Measurements from ENCODE around the gene CNST.

The CNST gene

GRCh38 chr1:246651012-246651695 is 84.9 kb downstream of the CNST start:
- intact Hi-C loops (cut with DNase I): no loop called here
- DNase-seq: no peak

DNA sequence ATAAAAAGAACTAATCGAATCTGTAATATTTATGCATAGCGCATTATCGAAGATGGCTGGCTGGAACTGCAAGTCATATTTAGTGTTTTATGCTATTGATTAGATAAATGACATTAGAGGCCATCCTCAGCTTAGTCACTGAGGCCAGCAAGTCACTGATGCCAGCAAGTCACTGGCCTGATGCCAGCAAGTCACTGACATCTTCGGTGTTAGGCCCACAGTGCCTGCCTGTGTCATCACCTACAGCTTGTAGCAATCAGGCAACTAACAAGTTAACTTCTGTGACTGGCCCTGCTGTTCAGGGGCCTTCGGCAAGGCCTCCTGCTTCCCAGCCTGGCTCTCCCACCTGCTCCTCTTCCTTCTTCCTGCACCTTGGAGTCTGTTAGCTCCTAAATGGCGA is 92.3 kb downstream of the CNST start:
- intact Hi-C loops (cut with DNase I): no loop called here
- DNase-seq: no peak

GRCh38 chr1:246659594-246660140 is 93.4 kb downstream of the CNST start:
- DNase-seq: no peak
- intact Hi-C loops (cut with DNase I): no loop called here

GRCh38 chr1:246661451-246661850 is 95.2 kb downstream of the CNST start:
- intact Hi-C loops (cut with DNase I): no loop called here

GRCh38 chr1:246667773-246668172 is 101.5 kb downstream of the CNST start:
- no peak for DNase-seq
- intact Hi-C loops (cut with DNase I): no loop called here

More at GRCh38 chr1:246661451-246661850, 95.2 kb downstream of the CNST start:
- no peak for DNase-seq

- DNase-seq: no peak
- intact Hi-C loops (cut with DNase I): no loop called here
Observed at GRCh38 chr1:246669659-246670058, 103.4 kb downstream of the CNST start.

DNA sequence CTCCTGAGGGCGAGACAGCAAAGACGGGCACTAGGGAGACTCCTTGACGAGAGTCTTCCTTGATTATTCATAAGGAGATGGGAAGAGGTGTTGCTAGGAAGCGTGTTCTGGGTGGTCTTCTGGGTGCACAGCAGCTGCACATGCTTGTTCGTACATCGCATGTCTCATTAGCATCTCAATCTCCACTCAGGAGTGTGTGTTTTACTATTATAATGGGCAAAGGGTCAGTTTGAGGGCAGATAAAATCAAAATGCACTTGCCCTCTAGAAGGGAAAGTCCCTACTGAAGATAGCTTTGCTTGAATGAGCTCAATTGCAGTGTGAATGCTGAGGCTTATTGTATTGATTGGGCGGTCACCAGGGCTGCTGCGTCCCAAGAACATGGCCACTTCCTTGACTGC is 107.8 kb downstream of the CNST start:
- DNase-seq: no peak
- intact Hi-C loops (cut with DNase I): no loop called here

- intact Hi-C loops (cut with DNase I): no loop called here
- no peak for DNase-seq
Observed at GRCh38 chr1:246677842-246678241, 111.6 kb downstream of the CNST start.

GRCh38 chr1:246678816-246679793 is 112.8 kb downstream of the CNST start:
- peak in 6 of 10 donors; percentile 37 to 90 (median 64) for DNase-seq
- intact Hi-C loops (cut with DNase I): no loop called here

- intact Hi-C loops (cut with DNase I): no loop called here
- DNase-seq: no peak
Observed at GRCh38 chr1:246679794-246680177, 113.5 kb downstream of the CNST start.

DNA sequence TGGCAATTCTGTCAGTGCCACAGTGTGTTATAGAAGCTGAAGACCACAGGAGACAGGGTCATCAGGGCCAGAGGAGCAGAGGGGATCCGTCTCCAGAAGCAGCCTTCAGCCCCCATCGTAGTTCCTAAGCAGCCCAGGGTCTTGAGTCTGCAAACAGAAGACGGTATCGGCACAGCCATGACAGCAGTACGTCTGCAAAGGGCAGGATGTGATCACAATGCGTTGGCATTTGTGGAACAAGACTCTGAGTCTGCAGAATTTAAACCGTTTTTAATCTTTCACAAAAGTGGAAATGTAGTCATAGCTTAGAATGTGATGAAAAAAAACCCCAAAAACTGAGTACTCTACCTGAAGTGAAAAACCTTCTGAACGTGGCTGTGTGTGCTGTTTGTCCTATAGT is 113.9 kb downstream of the CNST start:
- DNase-seq: no peak
- intact Hi-C loops (cut with DNase I): no loop called here

DNA sequence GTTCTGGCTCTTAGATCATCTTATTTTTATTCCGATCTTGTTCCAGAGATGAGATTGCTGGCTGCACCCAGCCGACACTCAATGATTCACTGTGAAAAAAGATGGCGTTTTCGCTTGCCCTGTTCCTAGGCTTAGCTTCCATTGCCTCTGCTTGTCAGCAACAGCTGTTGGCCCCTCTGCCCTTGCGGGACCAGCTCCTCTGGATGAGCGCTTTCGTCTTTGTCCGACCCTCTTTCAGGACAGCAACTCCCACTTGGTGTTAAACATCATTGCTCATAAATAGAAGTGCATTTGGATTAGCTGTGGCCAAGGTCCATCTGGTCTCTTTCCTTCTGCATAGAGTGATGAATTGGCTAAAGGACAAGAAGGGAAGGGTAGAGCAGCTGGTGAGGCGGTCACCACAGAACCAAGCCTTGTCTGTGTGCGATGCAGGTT is 114.5 kb downstream of the CNST start:
- intact Hi-C loops (cut with DNase I): no loop called here
- DNase-seq: peak in 2 of 10 donors; percentile 21 to 75

GRCh38 chr1:246681900-246682895 is 115.9 kb downstream of the CNST start:
- intact Hi-C loops (cut with DNase I): no loop called here
- DNase-seq: no peak

GRCh38 chr1:246683521-246683920 is 117.3 kb downstream of the CNST start:
- intact Hi-C loops (cut with DNase I): no loop called here
- no peak for DNase-seq

- intact Hi-C loops (cut with DNase I): loop anchor here (5.0 kb wide), 1 partner anchor 65 kb away; no protein-coding TSS in a partner anchor
- no peak for DNase-seq
Observed at GRCh38 chr1:246687002-246687401, 120.7 kb downstream of the CNST start.

DNA sequence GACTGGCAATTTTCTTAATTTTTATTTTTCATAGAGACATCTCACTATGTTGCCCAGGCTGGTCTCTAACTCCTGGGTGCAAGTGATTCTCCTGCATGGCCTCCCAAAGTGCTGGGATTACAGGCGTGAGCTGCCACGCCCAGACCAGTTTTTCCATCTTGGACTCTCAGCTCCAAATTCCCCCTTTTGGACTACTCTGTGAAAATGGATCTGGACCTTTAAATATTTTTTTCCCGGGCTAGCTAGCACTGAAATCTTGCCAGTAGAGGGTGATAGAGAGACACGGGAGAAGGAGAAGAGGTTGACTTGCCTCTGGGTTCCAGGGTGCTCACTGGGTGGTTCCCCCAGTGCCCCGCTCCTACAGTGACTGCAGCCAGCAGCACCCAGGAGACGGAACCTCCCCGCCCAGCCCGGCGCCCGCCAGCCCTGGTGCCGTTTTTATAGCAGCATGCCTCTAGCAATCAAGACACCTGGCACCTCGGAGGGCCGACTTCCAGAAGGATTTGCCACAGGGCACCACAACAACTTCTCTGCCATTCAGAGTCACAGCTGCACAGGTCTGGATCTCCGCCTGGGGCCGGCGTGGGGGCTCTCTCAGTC is 123.3 kb downstream of the CNST start:
- intact Hi-C loops (cut with DNase I): loop anchor here (5.0 to 10.0 kb wide), 2 partner anchors 63 to 125 kb away; partner anchors contain the start of genes CNST and TFB2M
- peak; percentile 17 to 94 (median 52) for DNase-seq

- no peak for DNase-seq
- intact Hi-C loops (cut with DNase I): loop anchor here (10.0 kb wide), 1 partner anchor 125 kb away; the partner anchor contains the start of genes CNST and TFB2M
Observed at GRCh38 chr1:246690100-246690499, 123.8 kb downstream of the CNST start.

GRCh38 chr1:246691622-246692495 is 125.6 kb downstream of the CNST start:
- DNase-seq: peak in 2 of 10 donors; percentile 32 to 44
- intact Hi-C loops (cut with DNase I): loop anchor here (10.0 kb wide), 1 partner anchor 127 kb away; the partner anchor contains the start of genes CNST and TFB2M

Data from posterior cingulate gyrus (tissue), 11 donors.